HG03025 (cell line): ENCODE measurements around the gene YAP1.

Source experiments
- ATAC-seq: cut with Tn5 transposase; IDR thresholded peaks from one replicate; pipeline ENCODE4 v1.9.1; 2021; ENCODE audit warnings: mild to moderate bottlenecking, moderate library complexity; ENCODE audit not compliant: unreplicated experiment, low FRiP score

Gene YAP1

DNA sequence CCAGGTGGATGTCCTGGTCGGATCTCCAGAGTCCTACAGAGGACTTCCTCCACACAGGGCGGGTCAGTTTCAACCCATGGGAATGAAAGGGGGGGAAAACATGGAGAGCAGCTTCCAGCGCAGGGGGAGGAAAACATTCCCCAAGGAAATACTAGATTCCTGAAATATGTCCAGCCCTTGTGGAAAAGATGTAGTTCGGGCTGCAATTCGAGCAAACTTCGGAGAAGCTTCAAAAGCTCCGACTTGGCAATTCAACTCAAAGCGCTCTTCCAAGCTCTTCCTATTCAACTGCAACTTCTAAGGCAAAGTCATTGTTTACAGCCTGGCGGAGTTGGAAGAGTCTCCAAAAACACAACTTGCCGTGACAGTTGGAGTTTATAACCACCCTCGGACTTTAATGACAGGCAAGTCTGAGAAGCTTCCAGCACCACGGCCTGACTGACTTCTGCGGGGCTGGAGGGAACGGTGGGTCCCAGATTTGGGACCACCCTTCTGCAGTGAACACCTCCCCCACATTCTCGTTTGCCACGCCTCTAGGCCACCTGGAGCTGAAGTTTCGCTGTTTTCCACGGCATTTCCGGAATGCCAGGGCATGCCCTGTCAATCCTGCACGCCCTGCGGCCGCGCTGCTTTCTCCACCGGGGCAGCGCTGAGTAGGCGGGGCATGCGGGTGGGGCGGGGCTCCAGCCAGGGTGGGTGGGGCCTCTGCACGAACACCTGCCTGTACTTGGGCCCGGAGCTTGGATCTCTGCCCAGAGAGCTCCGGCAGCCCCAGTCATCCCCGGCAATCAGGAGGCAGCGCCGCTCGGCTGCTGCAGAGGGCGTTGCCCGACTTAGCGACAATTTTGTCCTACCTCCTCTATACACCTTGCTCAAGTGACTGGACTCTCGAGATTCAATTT is 158.1 kb downstream of the YAP1 start:
- ATAC-seq: peak; percentile 93

DNA sequence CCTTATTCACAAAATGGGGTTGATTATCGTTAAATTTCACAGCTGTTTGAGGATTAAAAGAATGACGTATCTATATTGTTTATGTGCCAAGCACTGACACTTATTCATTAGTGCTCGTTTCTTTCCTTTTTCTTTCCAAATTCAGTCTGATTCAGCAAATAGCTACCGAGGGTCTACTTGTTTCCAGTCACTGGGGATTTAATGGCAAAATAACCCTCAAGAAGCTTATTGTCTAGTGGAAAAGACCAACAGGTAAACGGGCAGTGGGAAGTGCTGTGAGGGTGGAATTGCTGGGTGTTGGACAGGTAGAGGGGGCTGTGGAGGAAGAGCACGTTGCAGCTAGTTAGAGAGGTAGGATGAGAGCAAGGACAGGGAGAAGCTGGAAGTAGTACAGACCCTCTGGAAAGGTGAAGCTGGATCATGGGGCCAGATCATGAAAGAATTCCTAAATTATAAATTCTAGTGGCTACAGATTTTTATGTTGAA is 158.8 kb downstream of the YAP1 start:
- no peak for ATAC-seq

DNA sequence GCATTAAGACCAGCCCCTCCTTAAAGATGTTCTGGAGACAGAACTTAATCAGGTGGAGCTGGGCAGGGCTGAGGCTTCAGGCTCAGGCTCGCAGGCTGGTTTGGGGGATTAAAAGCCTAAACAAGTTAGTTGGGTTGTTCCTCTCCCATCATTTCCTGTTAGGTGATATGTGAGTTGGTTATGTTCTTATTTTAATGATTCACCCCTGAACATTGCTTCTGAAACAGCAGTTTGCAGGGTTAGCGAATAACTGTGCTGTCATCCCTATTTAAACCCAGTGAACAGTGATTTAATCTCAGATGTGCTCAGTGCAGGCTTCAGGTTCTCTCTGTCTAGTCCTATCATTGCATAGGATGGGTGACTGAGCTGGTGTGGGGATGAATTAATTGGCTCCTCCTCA is 159.7 kb downstream of the YAP1 start:
- no peak for ATAC-seq

DNA sequence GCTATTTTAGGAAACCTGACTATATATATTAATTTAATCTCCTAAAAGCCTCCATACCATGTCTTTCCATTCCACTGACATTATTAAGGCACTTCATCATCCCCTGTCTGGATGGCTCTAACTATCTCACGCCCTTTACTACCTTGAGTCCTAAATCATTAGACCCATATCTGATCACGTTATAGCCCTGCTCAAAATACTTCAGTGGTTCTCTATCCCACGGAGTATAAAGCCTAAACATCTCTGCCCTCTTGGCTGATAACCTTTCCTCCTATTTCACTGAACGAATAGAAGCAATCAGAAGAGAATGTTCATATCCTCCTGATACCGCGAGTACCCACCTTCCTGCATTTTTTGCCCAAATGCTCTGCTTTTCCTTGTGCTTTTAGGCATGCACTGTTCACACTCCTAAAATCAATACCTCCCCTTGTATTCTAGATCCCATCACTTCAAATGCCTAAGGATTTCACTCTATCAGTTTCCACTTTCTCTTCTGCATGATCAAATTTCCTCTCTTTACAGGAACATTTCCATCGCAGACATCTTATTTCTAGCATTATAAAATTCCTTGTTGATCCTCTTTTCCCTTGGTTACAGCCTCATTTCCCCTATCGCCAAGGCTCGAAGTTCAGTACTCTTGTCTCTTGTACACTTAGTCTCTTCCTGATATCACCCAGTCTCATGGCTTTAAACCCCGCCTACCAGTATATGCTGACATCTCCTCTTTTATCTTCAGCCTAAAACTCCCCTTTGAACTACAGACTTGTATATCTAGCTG is 162.0 kb downstream of the YAP1 start:
- ATAC-seq: no peak

DNA sequence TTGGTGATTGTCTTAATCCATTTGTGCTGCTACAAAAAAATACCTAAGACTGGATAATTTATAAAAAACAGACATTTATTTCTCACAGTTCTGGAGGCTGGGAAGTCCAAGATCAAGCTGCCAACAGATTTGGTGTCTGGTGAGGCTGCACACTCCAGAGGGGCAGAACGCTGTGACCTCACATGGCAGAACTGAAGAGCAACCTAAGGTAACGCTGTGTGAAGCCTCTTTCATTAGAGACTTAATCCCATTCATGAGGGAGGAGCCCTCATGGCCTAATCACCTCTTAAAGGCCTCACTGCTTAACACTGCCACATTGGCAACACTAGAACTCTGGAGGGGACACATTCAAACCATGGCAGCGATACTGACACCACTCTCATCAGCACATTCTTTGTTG is 164.4 kb downstream of the YAP1 start:
- no peak for ATAC-seq

DNA sequence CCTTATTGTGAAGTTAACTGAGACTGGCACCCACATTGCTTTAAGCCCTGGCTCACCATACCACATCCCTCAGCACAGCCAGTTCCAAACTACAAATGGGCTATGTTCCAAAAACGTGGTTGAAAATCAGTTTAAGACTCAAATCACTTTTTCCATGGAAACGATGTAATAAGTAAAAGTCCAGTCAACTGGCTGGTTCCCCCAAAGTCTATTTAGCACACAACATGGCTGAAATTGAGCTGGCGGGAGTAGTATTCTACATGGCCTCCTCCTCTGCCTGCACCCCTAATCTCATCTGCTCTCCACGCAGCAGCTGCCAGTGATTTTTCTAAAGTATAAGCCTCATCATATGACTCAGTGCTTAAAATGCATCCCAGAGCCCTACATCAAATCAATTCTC is 166.1 kb downstream of the YAP1 start:
- ATAC-seq: no peak

DNA sequence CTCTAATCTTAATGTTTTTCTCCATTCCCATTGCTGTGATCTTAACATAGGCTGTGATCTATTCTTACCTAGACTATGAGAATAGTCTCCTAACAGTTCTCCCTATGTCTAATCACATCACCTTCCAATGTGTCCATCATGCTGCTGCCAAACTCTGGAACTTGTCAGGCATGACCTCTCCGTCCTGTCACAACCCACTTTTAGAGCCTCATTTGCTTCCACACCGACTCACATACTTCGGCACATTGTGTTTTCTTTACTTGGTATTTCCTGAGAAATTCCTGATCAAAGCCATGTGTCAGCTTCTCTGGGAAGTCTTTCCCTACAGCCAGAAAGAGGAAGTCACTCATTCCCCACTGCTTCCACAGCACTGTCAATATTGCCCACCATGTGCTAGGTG is 166.5 kb downstream of the YAP1 start:
- ATAC-seq: no peak

DNA sequence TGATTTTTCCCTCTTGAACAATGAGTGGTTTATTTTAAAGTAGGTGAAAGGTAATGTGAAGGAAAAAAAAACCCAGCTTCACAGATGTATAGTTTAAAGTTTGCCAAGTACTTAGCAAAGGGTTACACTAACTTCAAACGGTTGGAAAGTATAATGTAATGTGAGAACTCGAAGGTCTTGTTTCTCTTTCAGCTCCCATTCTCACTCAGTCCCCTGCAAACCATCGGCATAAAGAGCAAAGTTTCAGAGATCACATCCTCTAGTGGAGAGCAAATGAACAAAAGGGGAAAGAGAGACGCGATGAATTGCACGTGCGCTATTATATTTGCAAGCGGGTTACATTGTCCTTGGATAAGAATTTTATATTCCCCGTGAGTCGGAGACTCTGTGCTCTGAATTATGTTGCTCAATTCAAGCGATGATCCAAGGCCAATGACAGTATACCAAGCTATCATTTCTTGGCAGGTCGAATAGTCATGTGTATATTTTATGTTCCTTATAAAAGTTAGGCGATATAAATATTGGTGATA is 169.5 kb downstream of the YAP1 start:
- ATAC-seq: peak; percentile 66

DNA sequence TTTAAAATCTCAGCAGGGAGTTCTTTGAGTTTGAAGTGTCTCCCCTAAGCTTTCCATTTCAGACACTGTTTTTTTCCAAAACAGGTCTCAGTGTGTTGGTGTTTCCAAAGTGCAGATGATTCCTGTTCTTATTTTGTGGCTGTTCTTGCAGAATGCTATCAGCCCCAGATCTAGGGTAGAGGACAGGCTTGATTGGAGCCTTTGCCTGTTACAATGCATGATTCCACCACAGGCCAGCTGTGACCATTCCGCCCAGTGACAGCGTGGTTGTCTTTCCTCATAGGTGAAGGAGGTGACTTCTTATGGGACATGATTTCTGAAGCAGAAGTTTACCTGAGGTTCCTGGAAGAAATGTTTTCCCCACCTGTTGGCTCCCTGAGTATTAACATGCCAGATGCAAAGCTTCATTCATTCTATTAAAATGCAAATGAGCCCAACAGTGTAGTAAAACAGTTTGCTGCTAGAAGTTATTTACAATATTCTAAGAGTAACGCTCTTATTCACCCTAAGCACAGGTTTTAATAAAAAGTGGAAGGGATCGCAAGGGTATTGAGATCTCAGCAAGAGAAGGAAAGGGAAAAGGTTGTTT is 170.1 kb downstream of the YAP1 start:
- no peak for ATAC-seq
